Mucosa of descending colon (tissue), 3 donors: ENCODE measurements around the gene OR8B12. TPM values are rescaled to one million over a fixed set of nuclear protein-coding genes. Genes with fewer than 3 reads are reported as not detected.

Experiments used
- ATAC-seq: fragments of 200-7000 bp; cut with Tn5 transposase; one replicate; pipeline ENCODE4 v1.9.1; 2020; ENCODE audit warnings: mild to moderate bottlenecking, moderate library complexity
- DNase-seq, 3 donors: peaks; one replicate each; pipeline ENCODE4 v3.0.0-alpha.2; 2020
- H3K36me3 ChIP-seq: fragments of 200-600 bp; one replicate; pipeline ENCODE4 v1.8.0; 2021; ENCODE audit warnings: low read depth, mild to moderate bottlenecking
- H3K4me1 ChIP-seq: fragments of 200-600 bp; one replicate; pipeline ENCODE4 v1.8.0; 2021; ENCODE audit warnings: low read depth, mild to moderate bottlenecking
- H3K4me3 ChIP-seq: fragments of 200-600 bp; one replicate; pipeline ENCODE4 v1.8.0; 2021; ENCODE audit warnings: mild to moderate bottlenecking
- H3K9me3 ChIP-seq: fragments of 200-600 bp; one replicate; pipeline ENCODE4 v1.8.0; 2021; ENCODE audit warnings: mild to moderate bottlenecking
- intact Hi-C, 2 donors: fragments of 100-400 bp; cut with DNase I in 1 of 2; cut with micrococcal nuclease in 1 of 2; formaldehyde crosslinking; loops; one replicate each; pipeline versions ENCODE4 v1.11.0 to v1.11.1; 2022; cut with DNase I, micrococcal nuclease
- total RNA-seq, 3 donors: library from RNA; stranded (reverse); fragmentation: NEBNext Ultra II Directional in 2 of 3; extraction: Animal tissue kit (Norgen Biotek cat#: 25700) in 2 of 3; gene quantifications; one replicate each; pipeline versions ENCODE4 v1.2.1 to v1.2.4, GENCODE V29; 2021 to 2023
- TF ChIP-seq, protein P1 (sequence below): fragments of 200-600 bp; IDR thresholded peaks from one replicate; pipeline ENCODE4 v1.8.0; 2022; ENCODE audit warnings: antibody characterized with exemption, mild to moderate bottlenecking
- donor health status: DM: no; HTN: no; CAD: no; lungs with moderate emphysema.
- donor health status: DM: no; HTN: no; CAD: no.
- donor health status: DM: no; HTN: yes; CAD: no.

OR8B12 gene
- total RNA-seq, 3 donors from 2014 or later = not detected

DNA sequence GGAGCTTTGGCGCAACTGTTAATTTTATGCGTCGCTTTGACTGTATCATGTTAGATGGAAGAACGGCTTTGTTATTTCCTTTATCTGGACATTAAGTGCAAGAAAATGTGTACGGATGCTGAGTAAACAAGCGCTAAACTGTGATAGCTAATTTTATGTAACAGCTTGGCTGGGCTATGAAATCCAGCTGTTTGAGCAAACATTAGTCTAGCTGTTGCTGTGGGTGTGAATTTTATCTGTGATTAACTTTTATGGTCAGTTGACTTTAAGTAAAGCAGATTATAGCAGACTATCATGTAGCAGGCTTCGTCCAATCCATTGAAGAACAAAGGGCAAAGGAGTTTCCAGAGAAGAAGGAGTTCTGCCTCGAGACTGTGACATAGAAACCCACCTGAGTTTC is 40.3 kb upstream of the OR8B12 start:
- H3K4me3 ChIP-seq = no peak overlapping the region
- TF ChIP-seq, protein P1, sequence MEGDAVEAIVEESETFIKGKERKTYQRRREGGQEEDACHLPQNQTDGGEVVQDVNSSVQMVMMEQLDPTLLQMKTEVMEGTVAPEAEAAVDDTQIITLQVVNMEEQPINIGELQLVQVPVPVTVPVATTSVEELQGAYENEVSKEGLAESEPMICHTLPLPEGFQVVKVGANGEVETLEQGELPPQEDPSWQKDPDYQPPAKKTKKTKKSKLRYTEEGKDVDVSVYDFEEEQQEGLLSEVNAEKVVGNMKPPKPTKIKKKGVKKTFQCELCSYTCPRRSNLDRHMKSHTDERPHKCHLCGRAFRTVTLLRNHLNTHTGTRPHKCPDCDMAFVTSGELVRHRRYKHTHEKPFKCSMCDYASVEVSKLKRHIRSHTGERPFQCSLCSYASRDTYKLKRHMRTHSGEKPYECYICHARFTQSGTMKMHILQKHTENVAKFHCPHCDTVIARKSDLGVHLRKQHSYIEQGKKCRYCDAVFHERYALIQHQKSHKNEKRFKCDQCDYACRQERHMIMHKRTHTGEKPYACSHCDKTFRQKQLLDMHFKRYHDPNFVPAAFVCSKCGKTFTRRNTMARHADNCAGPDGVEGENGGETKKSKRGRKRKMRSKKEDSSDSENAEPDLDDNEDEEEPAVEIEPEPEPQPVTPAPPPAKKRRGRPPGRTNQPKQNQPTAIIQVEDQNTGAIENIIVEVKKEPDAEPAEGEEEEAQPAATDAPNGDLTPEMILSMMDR = no peak
- DNase-seq (peak in 1 of 3 donors; percentile 27), ATAC-seq (peak; percentile 90)
- H3K36me3 ChIP-seq = no peaks in the 10 kb centered on the region
- no peaks in the 10 kb centered on the region for H3K9me3 ChIP-seq
- H3K4me1 ChIP-seq = peaks cover 9% of the 10 kb centered on the region
- intact Hi-C loops = loop anchor here in 1 of 2 donors (2.0 kb wide), 1 partner anchor 169 kb away; no protein-coding TSS in a partner anchor

DNA sequence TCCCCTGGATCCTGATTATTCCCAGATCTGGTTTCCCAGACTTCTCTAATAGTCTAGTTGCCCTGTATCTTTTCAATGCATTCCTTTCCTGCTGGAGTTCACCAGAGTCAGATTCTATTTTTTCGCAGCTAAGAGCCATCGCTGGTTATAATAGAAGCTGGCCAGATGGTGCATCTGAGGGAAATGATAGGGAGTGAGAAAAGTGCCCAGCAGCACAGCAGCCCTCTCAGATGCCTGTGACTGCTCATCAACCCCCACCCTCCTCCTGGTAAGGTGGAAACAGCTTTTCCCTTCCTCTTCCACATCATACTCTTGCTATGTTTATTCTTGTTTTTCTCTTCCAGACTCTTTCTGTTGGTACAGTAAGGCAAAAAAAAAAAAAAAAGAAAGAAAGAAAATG is 39.1 kb upstream of the OR8B12 start:
- Histone ChIP-seq H3K9me3 (no peaks in the 10 kb centered on the region), H3K4me1 (peaks cover 9% of the 10 kb centered on the region), H3K36me3 (no peaks in the 10 kb centered on the region), H3K4me3 (no peak overlapping the region)
- intact Hi-C loops = no loop called here
- TF ChIP-seq, protein P1 = no peak
- DNase-seq = no peak
- no peak for ATAC-seq

DNA sequence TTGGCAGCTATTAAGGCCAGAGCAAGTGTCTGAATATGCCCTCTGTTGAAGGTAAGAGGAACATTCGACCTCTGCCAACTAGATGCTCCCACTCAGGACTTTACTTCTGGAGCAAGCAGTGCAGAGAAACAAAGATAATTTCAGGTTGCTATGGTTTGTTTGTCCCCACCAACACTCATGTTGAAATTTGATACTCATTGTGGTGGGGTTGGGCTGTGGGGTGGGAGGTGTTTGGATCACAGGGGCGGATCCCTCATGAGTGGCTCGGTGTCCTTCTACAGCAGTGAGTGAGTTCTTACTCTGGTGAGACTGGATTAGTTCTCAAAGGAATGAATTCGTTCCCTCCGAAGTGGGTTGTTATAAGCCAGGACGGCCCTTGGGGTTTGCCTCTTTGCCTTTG is 38.4 kb upstream of the OR8B12 start:
- H3K9me3 ChIP-seq = no peaks in the 10 kb centered on the region
- H3K36me3 ChIP-seq = no peaks in the 10 kb centered on the region
- peaks cover 9% of the 10 kb centered on the region for H3K4me1 ChIP-seq
- no peak for DNase-seq
- ATAC-seq = no peak
- no peak overlapping the region for H3K4me3 ChIP-seq
- intact Hi-C loops = no loop called here
- TF ChIP-seq, protein P1 = no peak

DNA sequence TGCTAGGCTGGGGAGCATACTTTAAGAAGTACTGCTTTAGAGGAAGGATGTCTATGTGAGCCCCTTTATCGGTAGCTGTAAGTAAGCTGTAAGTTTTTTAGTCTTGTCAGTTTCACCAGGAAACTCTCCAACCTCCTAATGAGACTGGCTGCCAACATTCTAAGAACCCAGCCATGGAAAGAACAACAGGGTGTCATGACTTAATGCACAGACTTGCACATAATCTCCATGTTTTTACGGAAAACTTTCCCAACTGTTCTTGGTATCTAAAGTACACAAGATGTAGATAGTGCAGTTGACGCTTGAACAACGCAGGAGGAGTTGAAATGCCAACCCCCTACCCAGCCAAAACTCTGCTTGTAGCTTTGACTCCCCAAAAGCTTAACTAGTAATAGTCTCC is 35.3 kb upstream of the OR8B12 start:
- no peak for DNase-seq
- Histone ChIP-seq H3K36me3 (no peaks in the 10 kb centered on the region), H3K4me3 (no peak overlapping the region), H3K4me1 (peaks cover 2% of the 10 kb centered on the region), H3K9me3 (no peaks in the 10 kb centered on the region)
- TF ChIP-seq, protein P1 = no peak
- ATAC-seq = no peak
- intact Hi-C loops = no loop called here

DNA sequence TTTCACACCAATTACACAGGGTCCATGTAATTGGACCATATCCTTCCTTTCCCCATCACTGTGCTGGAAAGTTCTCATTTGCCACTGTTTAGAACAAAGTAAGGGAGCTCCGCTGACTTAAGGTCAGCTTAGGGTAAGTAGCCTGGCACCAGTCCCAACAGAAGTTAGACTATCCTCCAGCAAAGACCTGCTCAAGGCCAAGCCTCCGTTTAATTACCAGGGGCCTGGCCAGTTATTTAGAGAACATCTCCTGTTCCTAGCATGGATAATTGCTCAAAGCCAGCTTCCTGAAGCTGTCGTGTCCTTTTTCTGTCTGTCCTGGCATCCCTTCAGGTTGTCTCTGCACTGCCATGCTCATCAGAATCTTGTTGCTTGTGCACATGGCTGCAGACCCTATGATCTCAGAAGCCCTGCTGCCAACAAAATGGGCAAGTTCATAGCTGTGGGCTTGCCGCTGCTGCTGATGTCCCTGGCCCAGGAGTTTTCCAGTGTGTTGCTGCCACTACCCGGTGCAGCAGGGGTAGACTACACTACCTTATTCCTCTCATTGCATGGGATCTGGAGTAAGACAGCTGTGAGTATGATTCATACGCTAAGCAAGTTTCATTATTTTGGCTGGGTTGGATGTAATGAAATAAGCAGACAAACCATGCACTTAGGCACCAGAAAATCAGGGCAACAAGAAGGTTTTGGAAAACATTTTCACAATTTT is 34.4 kb upstream of the OR8B12 start:
- ATAC-seq (no peak), DNase-seq (no peak)
- Histone ChIP-seq H3K4me1 (no peaks in the 10 kb centered on the region), H3K4me3 (no peak overlapping the region), H3K36me3 (no peaks in the 10 kb centered on the region), H3K9me3 (no peaks in the 10 kb centered on the region)
- intact Hi-C loops = no loop called here
- TF ChIP-seq, protein P1 = no peak
